ENCODE results near the gene NTPCR. TPM values are rescaled to one million over a fixed set of nuclear protein-coding genes. Genes with fewer than 3 reads are reported as not detected.

The NTPCR gene
- total RNA-seq, 1 donor from 2014 or later = 54.5 TPM

GRCh38 chr1:232973652-232974611 is 23.5 kb downstream of the NTPCR start:
- no peak for FAIRE-seq

DNA sequence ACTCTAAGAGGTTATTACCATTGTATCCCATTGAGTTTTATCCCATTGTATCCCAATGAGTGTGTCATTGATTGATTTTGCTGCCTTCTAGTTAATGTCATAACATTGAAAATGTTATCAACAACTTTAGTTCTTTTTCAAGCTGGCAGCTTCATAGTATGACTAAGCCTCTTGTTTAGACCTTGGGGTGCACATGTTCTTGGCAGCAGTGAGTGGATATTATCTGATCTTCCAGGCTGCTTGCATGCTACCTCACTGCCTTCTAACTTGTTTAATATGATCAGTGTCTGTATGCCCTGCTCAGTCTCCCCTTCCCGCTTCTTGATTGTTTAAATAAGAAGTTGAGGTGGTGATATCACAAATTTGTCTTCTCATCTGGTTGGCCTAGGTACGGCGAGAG is 24.6 kb downstream of the NTPCR start:
- no peak overlapping the region for H3K27ac Mint-ChIP-seq (ENCODE audit: unreplicated experiment)
- Histone ChIP-seq H4K20me1 (ENCODE audit: insufficient read depth, low read length) (no peaks in the 10 kb centered on the region), H3K36me3 (ENCODE audit: insufficient read depth, low read length) (no peaks in the 10 kb centered on the region)

More at GRCh38 chr1:232973652-232974611, 23.5 kb downstream of the NTPCR start:
- no peaks in the 10 kb centered on the region for H3K79me2 ChIP-seq (ENCODE audit: insufficient read depth, low read length)
- DNase-seq (ENCODE audit: low read depth) = no peak
- no peak overlapping the region for H3K27ac ChIP-seq (ENCODE audit: low read depth, low read length)
- TF ChIP-seq EZH2 (IDR thresholded peaks at IDR 0.05; ENCODE audit: insufficient read depth, low read length) = no peak
- TF ChIP-seq, protein P1, sequence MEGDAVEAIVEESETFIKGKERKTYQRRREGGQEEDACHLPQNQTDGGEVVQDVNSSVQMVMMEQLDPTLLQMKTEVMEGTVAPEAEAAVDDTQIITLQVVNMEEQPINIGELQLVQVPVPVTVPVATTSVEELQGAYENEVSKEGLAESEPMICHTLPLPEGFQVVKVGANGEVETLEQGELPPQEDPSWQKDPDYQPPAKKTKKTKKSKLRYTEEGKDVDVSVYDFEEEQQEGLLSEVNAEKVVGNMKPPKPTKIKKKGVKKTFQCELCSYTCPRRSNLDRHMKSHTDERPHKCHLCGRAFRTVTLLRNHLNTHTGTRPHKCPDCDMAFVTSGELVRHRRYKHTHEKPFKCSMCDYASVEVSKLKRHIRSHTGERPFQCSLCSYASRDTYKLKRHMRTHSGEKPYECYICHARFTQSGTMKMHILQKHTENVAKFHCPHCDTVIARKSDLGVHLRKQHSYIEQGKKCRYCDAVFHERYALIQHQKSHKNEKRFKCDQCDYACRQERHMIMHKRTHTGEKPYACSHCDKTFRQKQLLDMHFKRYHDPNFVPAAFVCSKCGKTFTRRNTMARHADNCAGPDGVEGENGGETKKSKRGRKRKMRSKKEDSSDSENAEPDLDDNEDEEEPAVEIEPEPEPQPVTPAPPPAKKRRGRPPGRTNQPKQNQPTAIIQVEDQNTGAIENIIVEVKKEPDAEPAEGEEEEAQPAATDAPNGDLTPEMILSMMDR (IDR thresholded peaks at IDR 0.05; ENCODE audit: insufficient read depth, low read depth, low read length) = no peak
- H2AFZ ChIP-seq (ENCODE audit: low read depth, low read length) = no peak overlapping the region
- H3K4me1 ChIP-seq (ENCODE audit: insufficient read depth, low read length) = peaks cover 4% of the 10 kb centered on the region
- no peaks in the 10 kb centered on the region for H3K36me3 ChIP-seq (ENCODE audit: insufficient read depth, low read length)
- Mint-ChIP-seq H3K9me3 (ENCODE audit: unreplicated experiment) (peaks cover 8% of the 10 kb centered on the region), H3K4me1 (ENCODE audit: low read depth, unreplicated experiment) (peaks cover 5% of the 10 kb centered on the region), H3K36me3 (ENCODE audit: low read depth, unreplicated experiment) (peaks cover 62% of the 10 kb centered on the region), H3K27me3 (ENCODE audit: low read depth, unreplicated experiment) (no peaks in the 10 kb centered on the region), H3K27ac (ENCODE audit: unreplicated experiment) (no peak overlapping the region), H3K4me3 (ENCODE audit: unreplicated experiment) (no peak overlapping the region)
- H3K9ac ChIP-seq (ENCODE audit: low read length) = no peak overlapping the region
- no peak overlapping the region for H3K4me2 ChIP-seq (ENCODE audit: low read length)
- H3K4me3 ChIP-seq (ENCODE audit: insufficient read depth, low read depth, low read length) = no peak overlapping the region
- peaks cover 4% of the 10 kb centered on the region for H3K9me3 ChIP-seq (ENCODE audit: insufficient read depth, low read depth, low read length)
- H3K27me3 ChIP-seq (ENCODE audit: insufficient read depth, low read length) = no peaks in the 10 kb centered on the region
- H4K20me1 ChIP-seq (ENCODE audit: insufficient read depth, low read length) = no peaks in the 10 kb centered on the region

More for the DNA sequence above, 24.6 kb downstream of the NTPCR start:
- Mint-ChIP-seq H3K36me3 (ENCODE audit: low read depth, unreplicated experiment) (peaks cover 57% of the 10 kb centered on the region), H3K4me1 (ENCODE audit: low read depth, unreplicated experiment) (peaks cover 5% of the 10 kb centered on the region), H3K9me3 (ENCODE audit: unreplicated experiment) (peaks cover 8% of the 10 kb centered on the region), H3K4me3 (ENCODE audit: unreplicated experiment) (no peak overlapping the region), H3K27me3 (ENCODE audit: low read depth, unreplicated experiment) (no peaks in the 10 kb centered on the region)
- no peak for FAIRE-seq
- H3K27me3 ChIP-seq (ENCODE audit: insufficient read depth, low read length) = no peaks in the 10 kb centered on the region
- DNase-seq (ENCODE audit: low read depth) = peak; percentile 87
- TF ChIP-seq EZH2 (IDR thresholded peaks at IDR 0.05; ENCODE audit: insufficient read depth, low read length) = no peak
- TF ChIP-seq, protein P1 (IDR thresholded peaks at IDR 0.05; ENCODE audit: insufficient read depth, low read depth, low read length) = no peak
- no peaks in the 10 kb centered on the region for H3K79me2 ChIP-seq (ENCODE audit: insufficient read depth, low read length)
- H2AFZ ChIP-seq (ENCODE audit: low read depth, low read length) = no peak overlapping the region
- H3K9me3 ChIP-seq (ENCODE audit: insufficient read depth, low read depth, low read length) = peaks cover 4% of the 10 kb centered on the region
- H3K4me2 ChIP-seq (ENCODE audit: low read length) = no peak overlapping the region
- H3K27ac ChIP-seq (ENCODE audit: low read depth, low read length) = no peak overlapping the region
- no peak overlapping the region for H3K9ac ChIP-seq (ENCODE audit: low read length)
- H3K4me3 ChIP-seq (ENCODE audit: insufficient read depth, low read depth, low read length) = no peak overlapping the region
- peaks cover 4% of the 10 kb centered on the region for H3K4me1 ChIP-seq (ENCODE audit: insufficient read depth, low read length)
